Fibroblast of lung (primary cell): ENCODE data around the gene ZNF532.

Source experiments
- CTCF ChIP-seq, 2 donors: IDR thresholded peaks in 1 of 2; conservative IDR thresholded peaks in 1 of 2; 1 replicate in 1 of 2; 2 replicates in 1 of 2; pipeline ENCODE4 v1.5.1; 2011 to 2012; ENCODE audit warnings: low read length in 2 of 2, control low read depth in 1 of 2, inconsistent platforms in 1 of 2, low read depth in 1 of 2, mild to moderate bottlenecking in 1 of 2
- EZH2 ChIP-seq: IDR thresholded peaks from 2 replicates; pipeline ENCODE4 v1.5.1; 2012; ENCODE audit warnings: low read length, control low read depth, mild to moderate bottlenecking; ENCODE audit errors: missing control alignments

DNA sequence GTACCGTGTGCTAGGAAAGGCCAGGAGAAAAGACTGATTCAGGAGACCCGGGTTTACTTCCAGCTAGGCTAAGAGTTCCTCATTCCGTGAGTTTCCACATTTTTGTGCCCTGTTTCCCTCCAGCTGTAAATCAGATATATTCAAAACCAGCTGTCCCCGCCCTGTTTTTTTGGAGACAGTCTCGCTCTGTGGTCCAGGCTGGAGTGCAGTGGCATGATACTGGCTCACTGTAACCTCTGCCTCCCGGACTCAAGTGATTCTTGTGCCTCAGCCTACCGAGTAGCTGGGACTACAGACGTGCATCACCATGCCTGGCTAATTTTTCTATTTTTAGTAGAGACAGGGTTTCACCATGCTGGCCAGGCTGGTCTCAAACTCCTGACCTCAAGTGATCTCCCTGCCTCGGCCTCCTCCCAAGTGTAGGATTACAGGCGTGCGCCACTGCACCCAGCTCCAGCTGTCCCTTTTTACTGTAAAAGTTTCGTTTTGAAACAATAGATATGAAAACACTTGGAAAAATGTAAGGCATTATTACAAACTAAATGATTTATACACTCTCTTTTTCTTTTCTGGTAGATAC lies 162.2 kb downstream of the ZNF532 start:
- no peak for TF ChIP-seq CTCF (conservative IDR thresholded peaks at IDR 0.05 in 1 of 2, IDR thresholded peaks at IDR 0.05 in 1 of 2; ENCODE audit: low read depth in 1 of 2, low read length in 2 of 2)
- no peak for TF ChIP-seq EZH2
